Measurements from ENCODE around the gene ASF1B.
"Not testable (repeated sequence)": the region's sequence is repeated elsewhere in the genome, so short reads cannot be mapped to it uniquely, and the experiment has no call there.

ASF1B gene

DNA sequence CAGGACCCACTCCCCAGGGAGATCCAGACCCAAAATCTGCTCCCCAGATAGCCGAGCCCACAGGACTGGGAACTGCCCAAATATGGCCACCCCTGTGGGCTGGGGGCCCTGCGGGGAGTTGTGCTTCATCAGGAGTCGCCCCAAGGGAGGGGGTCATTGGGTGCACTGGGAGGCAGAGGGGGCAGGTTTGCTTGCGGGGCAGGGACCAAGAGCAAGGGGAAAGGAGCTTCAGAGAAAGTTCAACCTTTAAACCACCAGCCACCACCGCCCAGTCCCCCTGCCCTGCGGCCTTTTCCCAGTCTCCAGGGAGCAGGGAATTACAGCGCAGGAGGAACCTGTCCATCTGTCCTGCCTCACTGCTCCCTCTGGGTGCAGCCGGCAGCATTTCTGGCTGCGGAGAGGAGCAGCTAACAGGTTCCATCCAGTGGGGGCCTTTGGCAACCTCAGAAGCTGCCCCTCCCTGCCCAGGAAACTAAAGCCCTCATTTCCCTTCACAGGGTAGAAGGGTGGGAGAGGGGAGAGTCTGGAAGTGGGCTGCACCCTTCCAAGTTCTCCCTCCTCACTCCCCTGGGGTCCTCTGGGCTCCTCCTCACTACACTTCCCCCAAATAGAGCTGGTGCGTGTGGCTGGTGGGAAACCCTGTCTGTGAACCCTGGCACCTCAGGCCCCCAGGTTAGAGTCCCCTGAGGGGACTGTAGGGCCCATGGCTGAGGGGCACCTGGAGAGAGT, 13.8 kb upstream of the ASF1B start:
- Histone ChIP-seq H3K27me3 (ENCODE audit: insufficient read depth, insufficient read length) (no peaks in the 10 kb centered on the region), H3K4me1 (ENCODE audit: insufficient read depth, insufficient read length) (peaks cover 27% of the 10 kb centered on the region), H3K9ac (ENCODE audit: insufficient read length, low read depth) (peak overlapping the region; percentile 63), H3K9me3 (ENCODE audit: insufficient read depth, low read length) (no peaks in the 10 kb centered on the region), H3K4me3 (ENCODE audit: insufficient read length, low read depth) (no peak overlapping the region), H3K36me3 (ENCODE audit: insufficient read depth, insufficient read length, low read length) (peaks cover 38% of the 10 kb centered on the region)
- DNase-seq (ENCODE audit: low read depth, low spot score) = no peak
- TF ChIP-seq YY1 (IDR thresholded peaks at IDR 0.05; ENCODE audit: insufficient read depth, insufficient read length) (no peak), ZNF274 (IDR thresholded peaks at IDR 0.05; ENCODE audit: low read depth, low read length) (no peak), SUZ12 (IDR thresholded peaks at IDR 0.05; ENCODE audit: extremely low read depth, insufficient read depth, insufficient read length) (no peak)

DNA sequence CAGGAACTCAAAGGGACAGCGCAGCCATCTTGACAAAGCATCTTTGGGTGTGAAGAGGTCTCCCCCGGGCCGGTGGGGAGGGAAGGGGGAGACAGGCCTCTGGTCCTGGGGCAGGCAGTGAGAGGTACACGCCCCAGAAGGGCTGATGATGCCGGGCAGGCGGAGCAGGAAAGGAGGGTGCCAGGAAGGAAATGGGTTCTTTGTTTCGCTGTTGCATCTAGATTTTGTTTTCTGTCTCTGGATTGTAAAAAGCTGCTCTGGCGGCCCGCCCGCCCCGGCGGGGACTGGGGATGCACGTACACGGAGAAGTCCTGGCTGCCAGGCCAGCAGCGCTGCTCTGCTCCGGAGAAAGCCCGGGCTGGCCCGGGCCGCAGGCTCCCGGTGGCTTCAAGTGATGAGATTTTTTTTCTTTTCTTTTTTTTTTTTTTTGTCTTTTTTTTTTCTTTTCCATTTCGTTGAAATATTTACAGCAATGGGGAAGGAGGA, 13.2 kb upstream of the ASF1B start:
- H3K27me3 ChIP-seq (ENCODE audit: insufficient read depth, insufficient read length) = no peaks in the 10 kb centered on the region
- no peak overlapping the region for H3K9ac ChIP-seq (ENCODE audit: insufficient read length, low read depth)
- H3K4me3 ChIP-seq (ENCODE audit: insufficient read length, low read depth) = no peak overlapping the region
- DNase-seq (ENCODE audit: low read depth, low spot score) = no peak
- H3K4me1 ChIP-seq (ENCODE audit: insufficient read depth, insufficient read length) = peaks cover 27% of the 10 kb centered on the region
- H3K36me3 ChIP-seq (ENCODE audit: insufficient read depth, insufficient read length, low read length) = peaks cover 33% of the 10 kb centered on the region
- no peaks in the 10 kb centered on the region for H3K9me3 ChIP-seq (ENCODE audit: insufficient read depth, low read length)
- TF ChIP-seq SUZ12 (IDR thresholded peaks at IDR 0.05; ENCODE audit: extremely low read depth, insufficient read depth, insufficient read length) (no peak), YY1 (IDR thresholded peaks at IDR 0.05; ENCODE audit: insufficient read depth, insufficient read length) (no peak), ZNF274 (IDR thresholded peaks at IDR 0.05; ENCODE audit: low read depth, low read length) (no peak)

DNA sequence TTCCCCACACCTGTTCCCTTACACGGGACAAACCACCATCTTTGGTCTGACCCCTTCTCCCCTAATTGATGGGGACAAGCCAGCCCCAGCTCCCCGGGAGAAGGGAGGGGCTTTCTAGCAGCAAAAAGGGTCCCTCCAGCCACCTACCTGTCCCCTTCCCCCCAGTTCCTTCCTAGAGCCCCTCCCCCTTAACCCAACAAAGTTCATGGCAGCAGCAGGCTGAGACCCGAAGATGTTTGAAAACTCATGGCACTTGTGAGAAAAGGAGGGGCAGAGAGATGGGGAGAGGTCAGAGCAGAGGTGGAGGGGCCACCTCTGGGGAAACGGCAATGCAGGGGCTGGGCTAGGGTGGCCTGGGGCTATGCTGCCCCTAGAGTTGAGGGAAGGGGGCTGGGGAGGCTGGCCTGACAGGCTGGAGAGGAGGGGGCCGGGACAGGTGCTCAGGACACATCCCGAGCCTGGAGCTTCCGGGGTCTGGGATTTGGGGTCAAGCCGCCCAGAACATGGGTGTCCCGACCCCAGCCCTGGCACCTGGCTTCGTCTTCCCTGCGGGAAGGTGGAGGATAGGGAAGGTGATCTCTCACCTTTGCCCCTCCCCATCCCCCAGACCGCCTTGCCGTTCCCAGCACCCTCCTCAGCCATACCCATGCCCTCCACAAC, 12.5 kb upstream of the ASF1B start:
- Histone ChIP-seq H3K4me3 (ENCODE audit: insufficient read length, low read depth) (no peak overlapping the region), H3K27me3 (ENCODE audit: insufficient read depth, insufficient read length) (no peaks in the 10 kb centered on the region), H3K4me1 (ENCODE audit: insufficient read depth, insufficient read length) (peaks cover 27% of the 10 kb centered on the region), H3K9ac (ENCODE audit: insufficient read length, low read depth) (no peak overlapping the region), H3K9me3 (ENCODE audit: insufficient read depth, low read length) (no peaks in the 10 kb centered on the region), H3K36me3 (ENCODE audit: insufficient read depth, insufficient read length, low read length) (peaks cover 30% of the 10 kb centered on the region)
- TF ChIP-seq SUZ12 (IDR thresholded peaks at IDR 0.05; ENCODE audit: extremely low read depth, insufficient read depth, insufficient read length) (no peak), ZNF274 (IDR thresholded peaks at IDR 0.05; ENCODE audit: low read depth, low read length) (no peak), YY1 (IDR thresholded peaks at IDR 0.05; ENCODE audit: insufficient read depth, insufficient read length) (no peak)
- DNase-seq (ENCODE audit: low read depth, low spot score) = no peak

DNA sequence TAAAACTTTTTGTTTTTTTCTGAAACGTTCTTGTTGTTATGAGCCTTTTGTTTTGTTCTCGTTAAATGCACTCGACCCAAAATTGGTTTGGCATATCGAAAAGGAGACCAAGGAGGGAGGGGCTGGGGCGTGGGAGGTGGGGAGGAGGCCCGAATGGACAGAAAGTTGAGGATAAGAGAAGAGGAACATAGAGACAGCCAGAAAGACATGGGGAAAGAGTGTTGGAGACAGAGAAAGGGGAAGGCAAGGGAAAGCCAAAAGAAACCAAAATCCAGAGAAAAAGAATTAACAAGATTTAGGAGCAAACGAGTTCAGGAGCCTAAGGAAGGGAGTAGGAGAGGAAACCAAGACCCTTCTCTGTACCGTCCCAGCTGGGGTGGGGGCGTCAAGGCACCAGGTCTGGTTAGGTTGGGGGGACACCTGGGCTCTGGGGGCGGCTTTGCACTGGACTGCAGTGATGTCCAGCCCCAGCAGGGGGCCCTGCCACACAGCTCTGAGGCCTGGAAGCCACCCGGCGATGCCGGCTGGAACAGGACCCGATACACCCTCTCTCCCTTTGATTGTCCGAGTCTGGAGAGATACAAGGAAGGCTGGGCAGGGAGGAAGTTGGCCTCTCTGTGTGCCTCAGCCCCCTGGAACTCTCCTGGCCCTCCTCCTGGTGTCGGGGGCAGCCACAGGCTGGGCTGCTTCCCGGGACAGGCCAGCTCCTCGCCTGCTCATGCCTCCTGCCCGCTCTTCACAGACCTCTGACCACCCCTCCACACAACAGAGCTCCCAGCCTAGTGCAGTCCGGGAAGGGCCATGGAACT, 11.6 kb upstream of the ASF1B start:
- Histone ChIP-seq H3K36me3 (ENCODE audit: insufficient read depth, insufficient read length, low read length) (peaks cover 27% of the 10 kb centered on the region), H3K9ac (ENCODE audit: insufficient read length, low read depth) (peak overlapping the region; percentile 58), H3K4me1 (ENCODE audit: insufficient read depth, insufficient read length) (peaks cover 27% of the 10 kb centered on the region), H3K9me3 (ENCODE audit: insufficient read depth, low read length) (no peaks in the 10 kb centered on the region), H3K27me3 (ENCODE audit: insufficient read depth, insufficient read length) (no peaks in the 10 kb centered on the region), H3K4me3 (ENCODE audit: insufficient read length, low read depth) (no peak overlapping the region)
- no peak for TF ChIP-seq ZNF274 (IDR thresholded peaks at IDR 0.05; ENCODE audit: low read depth, low read length)
- TF ChIP-seq SUZ12 (IDR thresholded peaks at IDR 0.05; ENCODE audit: extremely low read depth, insufficient read depth, insufficient read length) = no peak
- TF ChIP-seq YY1 (IDR thresholded peaks at IDR 0.05; ENCODE audit: insufficient read depth, insufficient read length) = no peak
- DNase-seq (ENCODE audit: low read depth, low spot score) = peak; percentile 28

DNA sequence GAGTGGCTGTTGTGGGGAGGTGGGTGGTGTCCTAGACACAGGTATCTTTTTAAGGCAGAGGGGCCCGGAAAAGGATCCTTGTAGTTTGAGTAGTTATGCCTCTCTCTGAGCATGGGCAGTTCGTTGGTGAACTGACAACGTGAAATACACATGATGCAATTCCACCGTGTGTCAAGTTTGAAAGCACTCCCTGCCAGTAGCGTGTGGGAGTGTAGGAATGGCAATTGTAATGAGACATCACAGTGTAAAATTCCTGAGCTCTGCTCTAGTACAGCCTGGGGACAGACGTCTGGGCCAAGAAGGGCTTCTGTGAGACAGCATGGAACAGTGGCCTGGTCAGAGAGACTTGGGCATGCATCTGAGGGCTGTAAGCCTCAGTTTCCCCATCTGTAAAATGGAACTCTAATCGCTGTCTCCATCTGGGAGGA, 10.4 kb upstream of the ASF1B start:
- H3K36me3 ChIP-seq (ENCODE audit: insufficient read depth, insufficient read length, low read length) = peaks cover 15% of the 10 kb centered on the region
- H3K4me1 ChIP-seq (ENCODE audit: insufficient read depth, insufficient read length) = peaks cover 24% of the 10 kb centered on the region
- no peak for DNase-seq (ENCODE audit: low read depth, low spot score)
- TF ChIP-seq YY1 (IDR thresholded peaks at IDR 0.05; ENCODE audit: insufficient read depth, insufficient read length) (no peak), SUZ12 (IDR thresholded peaks at IDR 0.05; ENCODE audit: extremely low read depth, insufficient read depth, insufficient read length) (no peak), ZNF274 (IDR thresholded peaks at IDR 0.05; ENCODE audit: low read depth, low read length) (no peak)
- no peak overlapping the region for H3K4me3 ChIP-seq (ENCODE audit: insufficient read length, low read depth)
- no peaks in the 10 kb centered on the region for H3K9me3 ChIP-seq (ENCODE audit: insufficient read depth, low read length)
- no peak overlapping the region for H3K9ac ChIP-seq (ENCODE audit: insufficient read length, low read depth)
- no peaks in the 10 kb centered on the region for H3K27me3 ChIP-seq (ENCODE audit: insufficient read depth, insufficient read length)

DNA sequence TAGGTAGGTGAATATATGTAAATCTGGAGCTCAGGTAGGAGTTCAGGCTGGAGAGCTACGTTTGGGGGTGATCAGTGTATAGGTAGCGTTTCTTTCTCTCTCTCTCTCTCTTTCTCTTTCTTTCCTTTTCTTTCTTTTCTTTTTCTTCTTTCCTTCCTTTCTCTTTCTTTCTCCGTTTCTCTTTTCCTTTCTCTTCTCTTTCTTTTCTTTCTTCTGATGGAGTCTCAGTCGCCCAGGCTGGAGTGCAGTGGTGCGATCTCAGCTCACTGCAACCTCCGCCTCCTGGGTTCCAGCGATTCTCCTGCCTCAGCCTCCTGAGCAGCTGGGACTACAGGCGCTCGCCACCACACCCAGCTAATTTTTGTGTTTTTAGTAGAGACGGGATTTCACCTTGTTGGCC, 9.8 kb upstream of the ASF1B start:
- peaks cover 24% of the 10 kb centered on the region for H3K4me1 ChIP-seq (ENCODE audit: insufficient read depth, insufficient read length)
- not testable (repeated sequence) for H3K36me3 ChIP-seq (ENCODE audit: insufficient read depth, insufficient read length, low read length); H3K9ac ChIP-seq (ENCODE audit: insufficient read length, low read depth); H3K9me3 ChIP-seq (ENCODE audit: insufficient read depth, low read length); DNase-seq (ENCODE audit: low read depth, low spot score); H3K27me3 ChIP-seq (ENCODE audit: insufficient read depth, insufficient read length); H3K4me3 ChIP-seq (ENCODE audit: insufficient read length, low read depth)

DNA sequence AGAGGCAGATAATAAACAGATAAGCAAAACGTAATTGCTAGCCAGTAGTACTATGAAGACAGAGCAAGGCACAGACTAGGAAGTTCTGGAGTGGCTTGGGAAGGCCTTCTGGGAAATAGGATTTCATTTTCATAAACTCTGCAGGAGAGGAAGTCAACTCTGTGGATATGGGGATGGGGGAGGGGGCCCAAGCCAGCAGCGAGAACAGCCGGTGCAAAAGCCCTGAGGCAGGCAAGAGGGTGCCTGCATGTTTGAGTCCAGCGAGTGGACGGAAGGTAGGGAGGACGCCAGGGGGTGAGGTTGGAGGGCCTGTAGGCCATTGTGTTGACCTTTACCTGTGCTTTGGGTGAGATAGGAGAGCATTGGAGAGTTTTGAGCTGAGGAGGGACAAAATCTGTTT, 9.0 kb upstream of the ASF1B start:
- Histone ChIP-seq H3K27me3 (ENCODE audit: insufficient read depth, insufficient read length) (no peaks in the 10 kb centered on the region), H3K9ac (ENCODE audit: insufficient read length, low read depth) (no peak overlapping the region), H3K9me3 (ENCODE audit: insufficient read depth, low read length) (no peaks in the 10 kb centered on the region), H3K4me3 (ENCODE audit: insufficient read length, low read depth) (no peak overlapping the region), H3K36me3 (ENCODE audit: insufficient read depth, insufficient read length, low read length) (peaks cover 2% of the 10 kb centered on the region), H3K4me1 (ENCODE audit: insufficient read depth, insufficient read length) (peaks cover 20% of the 10 kb centered on the region)
- DNase-seq (ENCODE audit: low read depth, low spot score) = no peak
- TF ChIP-seq ZNF274 (IDR thresholded peaks at IDR 0.05; ENCODE audit: low read depth, low read length) (no peak), YY1 (IDR thresholded peaks at IDR 0.05; ENCODE audit: insufficient read depth, insufficient read length) (no peak), SUZ12 (IDR thresholded peaks at IDR 0.05; ENCODE audit: extremely low read depth, insufficient read depth, insufficient read length) (no peak)

Data from NT2/D1 (cell line).